Mucosa of descending colon (tissue), 3 donors: ENCODE results near the gene ATP13A5. TPM values are rescaled to one million over a fixed set of nuclear protein-coding genes. Genes with fewer than 3 reads are reported as not detected.

Experiments
- ATAC-seq: fragments of 200-7000 bp; cut with Tn5 transposase; one replicate; pipeline ENCODE4 v1.9.1; 2020; ENCODE audit warnings: mild to moderate bottlenecking, moderate library complexity
- DNase-seq, 3 donors: peaks; one replicate each; pipeline ENCODE4 v3.0.0-alpha.2; 2020
- H3K36me3 ChIP-seq: fragments of 200-600 bp; one replicate; pipeline ENCODE4 v1.8.0; 2021; ENCODE audit warnings: low read depth, mild to moderate bottlenecking
- H3K4me1 ChIP-seq: fragments of 200-600 bp; one replicate; pipeline ENCODE4 v1.8.0; 2021; ENCODE audit warnings: low read depth, mild to moderate bottlenecking
- H3K4me3 ChIP-seq: fragments of 200-600 bp; one replicate; pipeline ENCODE4 v1.8.0; 2021; ENCODE audit warnings: mild to moderate bottlenecking
- H3K9me3 ChIP-seq: fragments of 200-600 bp; one replicate; pipeline ENCODE4 v1.8.0; 2021; ENCODE audit warnings: mild to moderate bottlenecking
- intact Hi-C, 2 donors: fragments of 100-400 bp; cut with DNase I in 1 of 2; cut with micrococcal nuclease in 1 of 2; formaldehyde crosslinking; loops; one replicate each; pipeline versions ENCODE4 v1.11.0 to v1.11.1; 2022; cut with DNase I, micrococcal nuclease
- total RNA-seq, 3 donors: library from RNA; stranded (reverse); fragmentation: NEBNext Ultra II Directional in 2 of 3; extraction: Animal tissue kit (Norgen Biotek cat#: 25700) in 2 of 3; gene quantifications; one replicate each; pipeline versions ENCODE4 v1.2.1 to v1.2.4, GENCODE V29; 2021 to 2023
- TF ChIP-seq, protein P1 (sequence below): fragments of 200-600 bp; IDR thresholded peaks from one replicate; pipeline ENCODE4 v1.8.0; 2022; ENCODE audit warnings: antibody characterized with exemption, mild to moderate bottlenecking
- donor health status: DM: no; HTN: no; CAD: no; lungs with moderate emphysema.
- donor health status: DM: no; HTN: no; CAD: no.
- donor health status: DM: no; HTN: yes; CAD: no.

ATP13A5 gene
- total RNA-seq, 3 donors from 2014 or later: 0.35 to 0.61 (median 0.41) TPM

DNA sequence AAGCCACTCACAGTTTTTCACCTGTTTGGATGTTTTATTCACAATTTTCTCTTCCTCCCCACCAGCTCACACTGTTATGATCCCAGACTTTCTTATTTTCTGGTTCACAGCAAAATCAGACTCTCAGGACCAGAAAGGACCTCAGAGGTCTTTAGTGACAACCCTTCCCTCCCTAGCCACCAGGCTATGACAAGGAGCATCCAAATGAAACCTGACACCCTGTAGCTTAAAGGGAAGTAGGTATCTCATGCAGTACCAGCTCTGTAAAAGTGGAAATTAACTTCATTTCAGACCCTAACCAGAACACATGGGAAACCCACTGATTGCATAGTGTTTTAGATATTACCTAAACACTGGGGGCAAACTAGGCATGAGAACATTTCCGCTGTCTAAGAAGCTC lies 45.3 kb downstream of the ATP13A5 start:
- Histone ChIP-seq H3K4me1 (no peaks in the 10 kb centered on the region), H3K4me3 (no peak overlapping the region), H3K9me3 (no peaks in the 10 kb centered on the region), H3K36me3 (no peaks in the 10 kb centered on the region)
- intact Hi-C loops: no loop called here
- ATAC-seq: no peak
- TF ChIP-seq, protein P1, sequence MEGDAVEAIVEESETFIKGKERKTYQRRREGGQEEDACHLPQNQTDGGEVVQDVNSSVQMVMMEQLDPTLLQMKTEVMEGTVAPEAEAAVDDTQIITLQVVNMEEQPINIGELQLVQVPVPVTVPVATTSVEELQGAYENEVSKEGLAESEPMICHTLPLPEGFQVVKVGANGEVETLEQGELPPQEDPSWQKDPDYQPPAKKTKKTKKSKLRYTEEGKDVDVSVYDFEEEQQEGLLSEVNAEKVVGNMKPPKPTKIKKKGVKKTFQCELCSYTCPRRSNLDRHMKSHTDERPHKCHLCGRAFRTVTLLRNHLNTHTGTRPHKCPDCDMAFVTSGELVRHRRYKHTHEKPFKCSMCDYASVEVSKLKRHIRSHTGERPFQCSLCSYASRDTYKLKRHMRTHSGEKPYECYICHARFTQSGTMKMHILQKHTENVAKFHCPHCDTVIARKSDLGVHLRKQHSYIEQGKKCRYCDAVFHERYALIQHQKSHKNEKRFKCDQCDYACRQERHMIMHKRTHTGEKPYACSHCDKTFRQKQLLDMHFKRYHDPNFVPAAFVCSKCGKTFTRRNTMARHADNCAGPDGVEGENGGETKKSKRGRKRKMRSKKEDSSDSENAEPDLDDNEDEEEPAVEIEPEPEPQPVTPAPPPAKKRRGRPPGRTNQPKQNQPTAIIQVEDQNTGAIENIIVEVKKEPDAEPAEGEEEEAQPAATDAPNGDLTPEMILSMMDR: no peak
- no peak for DNase-seq

DNA sequence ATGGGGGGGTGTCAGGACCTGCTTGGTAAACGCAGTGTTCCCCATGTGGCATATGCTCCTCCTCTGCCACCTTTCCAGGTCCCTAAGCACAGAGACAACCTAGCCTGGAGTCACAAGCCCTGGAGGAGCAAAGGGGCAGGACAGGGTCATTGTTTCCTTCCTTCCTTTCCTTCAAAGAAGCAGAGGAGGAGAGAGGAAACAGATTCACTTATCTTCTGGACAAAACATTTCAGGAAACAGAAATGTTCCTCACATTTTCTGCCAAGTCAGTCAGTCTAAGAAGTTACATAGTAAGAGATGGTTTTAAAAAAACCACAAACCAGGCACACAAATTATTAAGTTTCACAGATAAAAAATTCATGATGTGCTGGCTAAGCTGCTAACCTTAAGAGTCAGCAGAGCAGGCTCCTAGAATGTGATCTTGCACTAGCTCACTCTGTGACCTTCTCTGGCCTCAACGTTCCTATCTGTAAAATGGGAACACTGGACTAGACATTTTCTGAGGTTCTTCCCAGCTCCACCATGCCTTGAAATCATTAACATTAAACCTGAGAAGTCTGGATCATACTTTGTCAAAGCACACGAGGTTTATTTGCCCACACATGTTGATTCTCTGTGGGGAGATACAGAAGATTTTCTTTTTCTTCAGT lies 47.9 kb downstream of the ATP13A5 start:
- TF ChIP-seq, protein P1: no peak
- Histone ChIP-seq H3K36me3 (no peaks in the 10 kb centered on the region), H3K4me3 (no peak overlapping the region), H3K9me3 (no peaks in the 10 kb centered on the region), H3K4me1 (no peaks in the 10 kb centered on the region)
- intact Hi-C loops: no loop called here
- DNase-seq: no peak
- ATAC-seq: no peak

DNA sequence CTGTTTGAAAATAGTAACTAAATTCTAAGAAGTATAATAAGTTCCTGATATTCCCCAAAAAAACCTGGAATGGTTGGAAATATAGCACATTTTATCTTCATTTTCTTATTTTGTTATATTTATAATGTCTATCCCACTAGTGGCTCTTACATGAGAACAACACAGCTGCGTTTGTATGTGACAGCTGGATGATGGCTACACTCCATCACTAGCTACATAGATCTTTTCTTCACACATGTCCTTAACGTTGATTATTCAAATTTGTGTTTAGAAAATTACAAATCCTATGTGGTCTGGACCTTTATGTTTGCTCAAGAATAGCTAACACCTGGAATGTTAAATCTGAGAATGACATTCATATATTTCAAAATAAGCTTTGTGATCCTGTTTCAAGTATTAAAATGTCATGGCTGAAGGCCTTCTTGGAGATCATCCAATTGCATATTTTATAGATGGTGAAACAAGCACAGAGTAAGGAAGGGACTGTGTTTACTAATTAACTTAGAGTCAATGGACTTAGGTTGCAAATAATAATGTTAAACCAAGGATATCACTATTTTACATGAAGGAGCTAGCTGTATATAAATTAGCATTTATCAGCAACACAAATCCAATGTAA lies 60.8 kb downstream of the ATP13A5 start:
- no peaks in the 10 kb centered on the region for H3K4me1 ChIP-seq
- TF ChIP-seq, protein P1: no peak
- H3K9me3 ChIP-seq: no peaks in the 10 kb centered on the region
- no peak overlapping the region for H3K4me3 ChIP-seq
- intact Hi-C loops: no loop called here
- no peak for DNase-seq
- ATAC-seq: no peak
- H3K36me3 ChIP-seq: no peaks in the 10 kb centered on the region

DNA sequence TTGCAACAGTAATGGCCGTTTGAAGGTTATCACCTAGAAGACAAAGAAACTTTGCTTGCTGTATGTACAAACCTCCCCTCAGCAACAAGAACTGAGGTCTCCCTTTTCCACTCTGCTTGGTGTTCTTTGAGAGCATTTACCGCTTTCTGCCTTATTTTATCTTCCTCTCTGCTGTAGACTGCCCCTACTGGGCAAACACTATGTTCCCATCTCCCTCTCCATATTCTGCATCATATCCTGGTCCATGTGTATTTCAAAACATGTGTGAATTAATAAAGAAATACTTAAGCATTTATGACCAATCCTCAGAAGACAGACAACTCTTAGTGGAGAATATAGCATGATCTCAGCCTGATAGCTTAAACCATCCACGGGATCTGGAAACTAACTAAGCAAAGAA lies 64.4 kb downstream of the ATP13A5 start:
- DNase-seq (no peak), ATAC-seq (no peak)
- intact Hi-C loops: no loop called here
- Histone ChIP-seq H3K4me3 (no peak overlapping the region), H3K9me3 (no peaks in the 10 kb centered on the region), H3K4me1 (no peaks in the 10 kb centered on the region), H3K36me3 (no peaks in the 10 kb centered on the region)
- TF ChIP-seq, protein P1: no peak

DNA sequence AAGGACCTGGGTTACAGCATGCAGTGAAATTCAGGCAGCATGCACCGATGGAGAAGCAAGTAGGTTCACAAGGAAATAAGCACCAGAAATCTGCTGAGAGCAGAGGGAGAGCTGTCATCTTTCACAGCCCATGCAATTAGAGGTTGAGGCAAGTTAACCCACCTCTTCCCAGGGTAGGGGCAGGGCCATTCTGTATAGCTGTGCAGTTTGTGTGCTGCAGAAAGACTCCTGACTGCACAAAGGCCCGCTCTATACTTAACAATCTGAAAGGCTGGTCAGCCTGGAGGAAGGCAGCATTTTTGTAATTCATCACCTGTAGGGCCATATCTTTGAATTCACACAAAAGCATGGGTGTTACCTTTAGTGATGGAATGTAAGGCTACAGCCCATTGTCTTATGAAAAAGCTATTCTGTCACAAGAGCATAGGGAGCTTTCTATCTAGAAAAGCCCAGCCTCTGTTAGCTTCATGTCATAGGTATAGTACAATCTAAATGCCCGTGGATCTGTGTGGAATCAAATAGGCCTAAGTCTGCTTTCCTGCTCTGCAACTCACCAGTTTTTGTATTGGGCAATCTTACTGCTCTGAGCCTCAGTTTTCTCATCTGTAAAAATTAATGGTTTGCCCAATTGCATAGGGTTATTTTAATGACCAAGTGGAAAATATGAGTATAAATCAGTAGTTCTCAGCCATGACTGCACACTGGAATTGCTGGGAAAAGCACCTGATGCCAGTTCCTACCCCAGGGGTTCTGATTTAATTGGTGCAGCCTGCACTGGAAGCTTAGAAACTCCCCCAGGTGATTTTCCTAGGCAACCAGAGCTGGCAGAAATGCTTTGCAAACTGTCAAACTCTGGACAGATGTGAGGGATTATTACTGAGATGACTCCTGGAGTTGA lies 65.2 kb downstream of the ATP13A5 start:
- Histone ChIP-seq H3K4me1 (no peaks in the 10 kb centered on the region), H3K36me3 (no peaks in the 10 kb centered on the region), H3K4me3 (no peak overlapping the region), H3K9me3 (no peaks in the 10 kb centered on the region)
- ATAC-seq: no peak
- DNase-seq: no peak
- intact Hi-C loops: no loop called here
- TF ChIP-seq, protein P1: no peak
